ENCODE results near the gene ZNF557. TPM values are rescaled to one million over a fixed set of nuclear protein-coding genes. Genes with fewer than 3 reads are reported as not detected.
"Not testable (repeated sequence)": the region's sequence is repeated elsewhere in the genome, so short reads cannot be mapped to it uniquely, and the experiment has no call there.

ZNF557 gene
- total RNA-seq, 1 experiment from 2014 or later = 14.1 TPM

GRCh38 chr19:7049021-7049420 is 20.5 kb upstream of the ZNF557 start, which contains the start of gene MBD3L2:
Gene MBD3L2 (plus strand): TSS chr19:7049321. CDS start chr19:7049374, 53 bp downstream.
- H3K36me3 ChIP-seq (ENCODE audit: insufficient read depth, low read length, poor library complexity, severe bottlenecking); H3K9me3 ChIP-seq (ENCODE audit: low read depth, low read length, poor library complexity, severe bottlenecking); H3K4me1 ChIP-seq (ENCODE audit: insufficient read depth, low read length, poor library complexity, severe bottlenecking); H3K27ac ChIP-seq (ENCODE audit: low read depth, low read length, poor library complexity, severe bottlenecking); BruUV-seq (replicated peaks); CTCF ChIA-PET; H3K4me3 ChIP-seq (ENCODE audit: low read depth, low read length, poor library complexity, severe bottlenecking); intact Hi-C loops (cut with micrococcal nuclease; ENCODE audit: unreplicated experiment); H3K27me3 ChIP-seq (replicated peaks; ENCODE audit: insufficient read depth, low read depth, low read length, poor library complexity); DNase-seq (ENCODE audit: low spot score); POLR2A ChIA-PET (ENCODE audit: low non-redundant PET): not testable (repeated sequence)

GRCh38 chr19:7051421-7051820 is 18.1 kb upstream of the ZNF557 start:
- H3K9me3 ChIP-seq (ENCODE audit: low read depth, low read length, poor library complexity, severe bottlenecking); BruUV-seq (replicated peaks); H3K4me3 ChIP-seq (ENCODE audit: low read depth, low read length, poor library complexity, severe bottlenecking); H3K27me3 ChIP-seq (replicated peaks; ENCODE audit: insufficient read depth, low read depth, low read length, poor library complexity); H3K27ac ChIP-seq (ENCODE audit: low read depth, low read length, poor library complexity, severe bottlenecking); DNase-seq (ENCODE audit: low spot score); POLR2A ChIA-PET (ENCODE audit: low non-redundant PET); intact Hi-C loops (cut with micrococcal nuclease; ENCODE audit: unreplicated experiment); H3K36me3 ChIP-seq (ENCODE audit: insufficient read depth, low read length, poor library complexity, severe bottlenecking); H3K4me1 ChIP-seq (ENCODE audit: insufficient read depth, low read length, poor library complexity, severe bottlenecking); CTCF ChIA-PET: not testable (repeated sequence)

- H3K4me3 ChIP-seq (ENCODE audit: low read depth, low read length, poor library complexity, severe bottlenecking); H3K27ac ChIP-seq (ENCODE audit: low read depth, low read length, poor library complexity, severe bottlenecking); H3K27me3 ChIP-seq (replicated peaks; ENCODE audit: insufficient read depth, low read depth, low read length, poor library complexity); CTCF ChIA-PET; H3K9me3 ChIP-seq (ENCODE audit: low read depth, low read length, poor library complexity, severe bottlenecking); POLR2A ChIA-PET (ENCODE audit: low non-redundant PET); H3K4me1 ChIP-seq (ENCODE audit: insufficient read depth, low read length, poor library complexity, severe bottlenecking); DNase-seq (ENCODE audit: low spot score); intact Hi-C loops (cut with micrococcal nuclease; ENCODE audit: unreplicated experiment); H3K36me3 ChIP-seq (ENCODE audit: insufficient read depth, low read length, poor library complexity, severe bottlenecking); BruUV-seq (replicated peaks): not testable (repeated sequence)
These were observed 16.6 kb upstream of the ZNF557 start for GRCh38 chr19:7052896-7053295.

- CTCF ChIA-PET; DNase-seq (ENCODE audit: low spot score); H3K27me3 ChIP-seq (replicated peaks; ENCODE audit: insufficient read depth, low read depth, low read length, poor library complexity); H3K36me3 ChIP-seq (ENCODE audit: insufficient read depth, low read length, poor library complexity, severe bottlenecking); H3K4me3 ChIP-seq (ENCODE audit: low read depth, low read length, poor library complexity, severe bottlenecking); intact Hi-C loops (cut with micrococcal nuclease; ENCODE audit: unreplicated experiment); H3K27ac ChIP-seq (ENCODE audit: low read depth, low read length, poor library complexity, severe bottlenecking); H3K4me1 ChIP-seq (ENCODE audit: insufficient read depth, low read length, poor library complexity, severe bottlenecking); H3K9me3 ChIP-seq (ENCODE audit: low read depth, low read length, poor library complexity, severe bottlenecking); POLR2A ChIA-PET (ENCODE audit: low non-redundant PET); BruUV-seq (replicated peaks): not testable (repeated sequence)
These were observed 14.7 kb upstream of the ZNF557 start for GRCh38 chr19:7054635-7055368.

GRCh38 chr19:7055679-7056078 is 13.8 kb upstream of the ZNF557 start:
- H3K27me3 ChIP-seq (replicated peaks; ENCODE audit: insufficient read depth, low read depth, low read length, poor library complexity); BruUV-seq (replicated peaks); H3K9me3 ChIP-seq (ENCODE audit: low read depth, low read length, poor library complexity, severe bottlenecking); H3K4me3 ChIP-seq (ENCODE audit: low read depth, low read length, poor library complexity, severe bottlenecking); H3K27ac ChIP-seq (ENCODE audit: low read depth, low read length, poor library complexity, severe bottlenecking); H3K36me3 ChIP-seq (ENCODE audit: insufficient read depth, low read length, poor library complexity, severe bottlenecking); POLR2A ChIA-PET (ENCODE audit: low non-redundant PET); H3K4me1 ChIP-seq (ENCODE audit: insufficient read depth, low read length, poor library complexity, severe bottlenecking); intact Hi-C loops (cut with micrococcal nuclease; ENCODE audit: unreplicated experiment); DNase-seq (ENCODE audit: low spot score); CTCF ChIA-PET: not testable (repeated sequence)

- POLR2A ChIA-PET (ENCODE audit: low non-redundant PET); H3K36me3 ChIP-seq (ENCODE audit: insufficient read depth, low read length, poor library complexity, severe bottlenecking); H3K9me3 ChIP-seq (ENCODE audit: low read depth, low read length, poor library complexity, severe bottlenecking); intact Hi-C loops (cut with micrococcal nuclease; ENCODE audit: unreplicated experiment); BruUV-seq (replicated peaks); H3K4me1 ChIP-seq (ENCODE audit: insufficient read depth, low read length, poor library complexity, severe bottlenecking); H3K27me3 ChIP-seq (replicated peaks; ENCODE audit: insufficient read depth, low read depth, low read length, poor library complexity); DNase-seq (ENCODE audit: low spot score); H3K4me3 ChIP-seq (ENCODE audit: low read depth, low read length, poor library complexity, severe bottlenecking); CTCF ChIA-PET; H3K27ac ChIP-seq (ENCODE audit: low read depth, low read length, poor library complexity, severe bottlenecking): not testable (repeated sequence)
These were observed 13.1 kb upstream of the ZNF557 start for GRCh38 chr19:7056371-7056770.

- H3K36me3 ChIP-seq (ENCODE audit: insufficient read depth, low read length, poor library complexity, severe bottlenecking); H3K27ac ChIP-seq (ENCODE audit: low read depth, low read length, poor library complexity, severe bottlenecking); CTCF ChIA-PET; intact Hi-C loops (cut with micrococcal nuclease; ENCODE audit: unreplicated experiment); DNase-seq (ENCODE audit: low spot score); H3K27me3 ChIP-seq (replicated peaks; ENCODE audit: insufficient read depth, low read depth, low read length, poor library complexity); H3K9me3 ChIP-seq (ENCODE audit: low read depth, low read length, poor library complexity, severe bottlenecking); H3K4me1 ChIP-seq (ENCODE audit: insufficient read depth, low read length, poor library complexity, severe bottlenecking); H3K4me3 ChIP-seq (ENCODE audit: low read depth, low read length, poor library complexity, severe bottlenecking); POLR2A ChIA-PET (ENCODE audit: low non-redundant PET); BruUV-seq (replicated peaks): not testable (repeated sequence)
These were observed 10.9 kb upstream of the ZNF557 start, which contains the start of gene MBD3L3 for GRCh38 chr19:7058576-7058975. Gene MBD3L3 (minus strand): TSS chr19:7058676. CDS start chr19:7058605, 71 bp downstream.

GRCh38 chr19:7059977-7060376 is 9.5 kb upstream of the ZNF557 start:
- DNase-seq (ENCODE audit: low spot score); H3K27ac ChIP-seq (ENCODE audit: low read depth, low read length, poor library complexity, severe bottlenecking); POLR2A ChIA-PET (ENCODE audit: low non-redundant PET); H3K36me3 ChIP-seq (ENCODE audit: insufficient read depth, low read length, poor library complexity, severe bottlenecking); CTCF ChIA-PET; H3K4me1 ChIP-seq (ENCODE audit: insufficient read depth, low read length, poor library complexity, severe bottlenecking); intact Hi-C loops (cut with micrococcal nuclease; ENCODE audit: unreplicated experiment); H3K9me3 ChIP-seq (ENCODE audit: low read depth, low read length, poor library complexity, severe bottlenecking); H3K4me3 ChIP-seq (ENCODE audit: low read depth, low read length, poor library complexity, severe bottlenecking); BruUV-seq (replicated peaks); H3K27me3 ChIP-seq (replicated peaks; ENCODE audit: insufficient read depth, low read depth, low read length, poor library complexity): not testable (repeated sequence)
